SK-N-SH (cell line): ENCODE measurements around the gene CELF5. TPM values are rescaled to one million over a fixed set of nuclear protein-coding genes. Genes with fewer than 3 reads are reported as not detected.

Experiments used
- CTCF ChIA-PET: fragments of 300-600, 350-600 bp; formaldehyde crosslinking; extraction: SDS; loops from one replicate; lab custom pipeline; 2021; lab: Yijun Ruan, JAX
- POLR2A ChIA-PET: fragments of 350-600 bp; sonication (Branson Sonifier 250); formaldehyde crosslinking; extraction: SDS; loops from one replicate; lab custom pipeline; 2020; ENCODE audit warnings: antibody characterized with exemption, inconsistent platforms; lab: Yijun Ruan, JAX
- DNase-seq: peaks from one replicate; pipeline ENCODE4 v3.0.0; 2012
- H2AFZ ChIP-seq: fragments of 200-600 bp; sonication (generic); 2 replicates; pipeline ENCODE4 v1.8.1; 2016; ENCODE audit warnings: antibody characterized with exemption, mild to moderate bottlenecking, low read depth
- H3F3A ChIP-seq: fragments of 200-600 bp; sonication (generic); replicated peaks from 2 replicates; pipeline ENCODE3; 2016; ENCODE audit warnings: antibody characterized with exemption, mild to moderate bottlenecking; ENCODE audit not compliant: insufficient read depth
- H3K27ac ChIP-seq, 2 experiments: fragments of 200-500 bp in 1 of 2; fragments of 200-600 bp in 1 of 2; sonication (Bioruptor generic) in 1 of 2; sonication (generic), shearing (Covaris generic) in 1 of 2; 2 replicates each; pipeline versions ENCODE4 v1.5.1 to v1.6.1; 2014 to 2016; ENCODE audit warnings: low read depth in 2 of 2, inconsistent platforms in 1 of 2, low read length in 1 of 2, mild to moderate bottlenecking in 1 of 2, mixed read lengths in 1 of 2
- H3K27me3 ChIP-seq: fragments of 200-600 bp; sonication (generic), shearing (Covaris generic); 2 replicates; pipeline ENCODE4 v1.6.1; 2016; ENCODE audit warnings: mixed run types; ENCODE audit not compliant: insufficient read depth
- H3K36me3 ChIP-seq, 2 experiments: fragments of 200-500 bp in 1 of 2; fragments of 200-600 bp in 1 of 2; sonication (Bioruptor generic) in 1 of 2; sonication (generic) in 1 of 2; replicated peaks in 1 of 2; 2 replicates each; pipeline versions ENCODE3 to v1.5.1; 2014 to 2016; ENCODE audit warnings: low read length in 1 of 2, mild to moderate bottlenecking in 1 of 2; ENCODE audit not compliant: insufficient read depth in 2 of 2, control insufficient read depth in 1 of 2
- H3K4me1 ChIP-seq, 2 experiments: fragments of 200-500 bp in 1 of 2; fragments of 200-600 bp in 1 of 2; sonication (Bioruptor generic) in 1 of 2; sonication (generic), shearing (Covaris generic) in 1 of 2; 2 replicates each; pipeline versions ENCODE4 v1.5.1 to v1.6.1; 2014 to 2016; ENCODE audit warnings: low read depth in 1 of 2, low read length in 1 of 2, mixed run types in 1 of 2; ENCODE audit not compliant: insufficient read depth in 2 of 2, control insufficient read depth in 1 of 2
- H3K4me2 ChIP-seq: fragments of 200-600 bp; sonication (generic), shearing (Covaris generic); 2 replicates; pipeline ENCODE4 v1.6.1; 2017; ENCODE audit warnings: mixed run types
- H3K4me3 ChIP-seq, 2 experiments: fragments of 200-500 bp in 1 of 2; fragments of 200-600 bp in 1 of 2; sonication (Bioruptor generic) in 1 of 2; sonication (generic), shearing (Covaris generic) in 1 of 2; 2 replicates each; pipeline versions ENCODE4 v1.5.1 to v1.8.1; 2014 to 2016; ENCODE audit warnings: low read depth in 2 of 2, inconsistent platforms in 1 of 2, low read length in 1 of 2, mild to moderate bottlenecking in 1 of 2, mixed read lengths in 1 of 2, moderate library complexity in 1 of 2
- H3K79me2 ChIP-seq: fragments of 200-600 bp; sonication (generic); 2 replicates; pipeline ENCODE4 v1.8.1; 2017; ENCODE audit warnings: mild to moderate bottlenecking; ENCODE audit not compliant: insufficient read depth
- H3K9ac ChIP-seq: fragments of 200-600 bp; sonication (generic); 2 replicates; pipeline ENCODE4 v1.6.1; 2017; ENCODE audit warnings: mixed run types
- H3K9me2 ChIP-seq: fragments of 200-600 bp; sonication (generic); 2 replicates; pipeline ENCODE4 v1.6.1; 2017; ENCODE audit warnings: mixed run types
- H3K9me3 ChIP-seq: fragments of 200-600 bp; sonication (generic); 2 replicates; pipeline ENCODE4 v1.6.1; 2017; ENCODE audit warnings: mixed run types, mild to moderate bottlenecking, moderate library complexity
- H4K20me1 ChIP-seq: fragments of 200-600 bp; sonication (generic); 2 replicates; pipeline ENCODE4 v1.6.1; 2017; ENCODE audit warnings: mild to moderate bottlenecking, mixed run types; ENCODE audit not compliant: insufficient read depth
- ELF1 ChIP-seq: IDR thresholded peaks from 2 replicates; pipeline ENCODE4 v1.4.0; 2012
- FOXJ3 ChIP-seq: sonication (generic); formaldehyde crosslinking; IDR thresholded peaks from 2 replicates; pipeline ENCODE4 v1.5.1; 2020; ENCODE audit warnings: mild to moderate bottlenecking, missing genetic modification reagents
- GABPA ChIP-seq: IDR thresholded peaks from 2 replicates; pipeline ENCODE4 v1.4.0; 2012; ENCODE audit warnings: low read depth, mild to moderate bottlenecking
- GATA2 ChIP-seq: sonication (generic); formaldehyde crosslinking; IDR thresholded peaks from 2 replicates; pipeline ENCODE4 v1.5.0; 2020; ENCODE audit warnings: mild to moderate bottlenecking, missing genetic modification reagents
- IRF3 ChIP-seq: fragments of 150-350 bp; IDR thresholded peaks from 2 replicates; pipeline ENCODE4 v1.6.1; 2016; ENCODE audit warnings: mild to moderate bottlenecking, low read depth, low read length
- RCOR1 ChIP-seq: fragments of 150-350 bp; IDR thresholded peaks from 2 replicates; pipeline ENCODE4 v1.6.1; 2017; ENCODE audit warnings: antibody characterized with exemption, low read length
- REST ChIP-seq: IDR thresholded peaks from 2 replicates; pipeline ENCODE4 v1.6.1; 2012; ENCODE audit warnings: mild to moderate bottlenecking, low read depth, low read length, moderate library complexity
- RFX5 ChIP-seq: IDR thresholded peaks from 2 replicates; pipeline ENCODE4 v1.6.1; 2012; ENCODE audit warnings: mild to moderate bottlenecking, improper control_type of control experiment, low read length
- RXRA ChIP-seq: IDR thresholded peaks from 2 replicates; pipeline ENCODE4 v1.4.0; 2012; ENCODE audit warnings: low read depth, mild to moderate bottlenecking, borderline replicate concordance
- USF1 ChIP-seq: IDR thresholded peaks from 2 replicates; pipeline ENCODE4 v1.4.0; 2012; ENCODE audit warnings: low read depth, borderline replicate concordance
- USF2 ChIP-seq: fragments of 150-350 bp; IDR thresholded peaks from 2 replicates; pipeline ENCODE4 v1.6.1; 2017; ENCODE audit warnings: antibody characterized with exemption, low read length, low read depth, borderline replicate concordance
- ZBTB33 ChIP-seq: IDR thresholded peaks from 2 replicates; pipeline ENCODE4 v1.4.0; 2012; ENCODE audit warnings: low read depth, borderline replicate concordance
- WGBS: methylation state at CpG from one replicate; pipeline ENCODE4 v1.1.6; 2017; ENCODE audit warnings: low lambda C conversion rate; 5-methylcytosine and 5-hydroxymethylcytosine counted together
- polyA plus RNA-seq, 3 experiments: library from polyadenylated mRNA; depleted of rRNA; stranded (reverse); fragments of >200 nt; gene quantifications; 2 replicates each; pipeline ENCODE4 v1.2.3, GENCODE V29; 2012

CELF5 gene
- polyA plus RNA-seq, 1 of the 3 experiments (the other 2 are of a cell fraction) = 0.33 TPM

- DNase-seq = peak; percentile 51
- no peaks in the 10 kb centered on the region for H3K9me2 ChIP-seq
- no peak overlapping the region for H3K4me3 ChIP-seq
- POLR2A ChIA-PET = no interaction called here
- peak; percentile 41; the same call in 1 of the 2 replicates for TF ChIP-seq USF1
- no peak for TF ChIP-seq USF2
- TF ChIP-seq FOXJ3 (CRISPR knock-in tag) = no peak
- no peak for TF ChIP-seq GABPA
- TF ChIP-seq, all 33 proteins: peak for 1
- H2AFZ ChIP-seq = no peak overlapping the region
- H3K9ac ChIP-seq = no peak overlapping the region
- H3K4me2 ChIP-seq = no peak overlapping the region
- CTCF ChIA-PET = interaction anchor here (1.1 to 1.4 kb wide), 2 partner anchors 17 to 257 kb away, joined by 3 to 4 read pairs; partner anchors contain the start of gene CELF5
- 0 out of 2 replicates have a peak, but pooled peaks cover 5% of the 10 kb centered on the region for H4K20me1 ChIP-seq
- H3K36me3 ChIP-seq = peaks cover 5 to 30% of the 10 kb centered on the region in 2 experiments
- H3F3A ChIP-seq = no peaks in the 10 kb centered on the region
- H3K27me3 ChIP-seq = no peaks in the 10 kb centered on the region
- no peaks in the 10 kb centered on the region for H3K9me3 ChIP-seq
- H3K4me1 ChIP-seq = no peaks in the 10 kb centered on the region
- no peaks in the 10 kb centered on the region for H3K79me2 ChIP-seq
- 90% methylated on average over 24 of the region's 43 CpGs for WGBS
- no peak overlapping the region for H3K27ac ChIP-seq
Measured at GRCh38 chr19:3207461-3208242, 16.8 kb upstream of the CELF5 start.

GRCh38 chr19:3208317-3209207, 15.9 kb upstream of the CELF5 start:
- no peaks in the 10 kb centered on the region for H3K79me2 ChIP-seq
- H3K9me2 ChIP-seq = no peaks in the 10 kb centered on the region
- no peaks in the 10 kb centered on the region for H3K27me3 ChIP-seq
- H3K36me3 ChIP-seq = peaks cover 5 to 30% of the 10 kb centered on the region in 2 experiments
- no peak overlapping the region for H2AFZ ChIP-seq
- H3F3A ChIP-seq = no peaks in the 10 kb centered on the region
- no peaks in the 10 kb centered on the region for H3K9me3 ChIP-seq
- no peak for DNase-seq
- WGBS = 95% methylated on average over 14 of the region's 33 CpGs
- ChIA-PET POLR2A (no interaction called here), CTCF (interaction anchor here (1.1 to 2.0 kb wide), 3 partner anchors 16 to 258 kb away, joined by 3 to 7 read pairs (median 4); partner anchors contain the start of genes CELF5 and NCLN)
- no peak overlapping the region for H3K4me2 ChIP-seq
- no peak overlapping the region for H3K27ac ChIP-seq
- H3K4me1 ChIP-seq = no peaks in the 10 kb centered on the region
- 0 out of 2 replicates have a peak, but pooled peaks cover 5% of the 10 kb centered on the region for H4K20me1 ChIP-seq
- H3K9ac ChIP-seq = no peak overlapping the region
- H3K4me3 ChIP-seq = no peak overlapping the region
- no peak for TF ChIP-seq ZBTB33
- TF ChIP-seq REST = no peak
- TF ChIP-seq ELF1 = no peak
- TF ChIP-seq RFX5 = no peak
- no peak for TF ChIP-seq USF2
- TF ChIP-seq GATA2 (CRISPR knock-in tag) = no peak
- no peak for TF ChIP-seq RCOR1
- no peak for TF ChIP-seq RXRA
- TF ChIP-seq IRF3 = no peak
